Neuronal stem cell (in vitro differentiated cells): ENCODE data around the gene SLC35B3.
"Not testable (repeated sequence)": the region's sequence is repeated elsewhere in the genome, so short reads cannot be mapped to it uniquely, and the experiment has no call there.

ENCODE experiments used
- DNase-seq: peaks from one replicate; pipeline ENCODE4 v3.0.0-alpha.2; 2013; ENCODE audit warnings: low spot score
- H2AFZ ChIP-seq: one replicate; pipeline ENCODE4 v1.6.1; 2013; ENCODE audit warnings: mild to moderate bottlenecking, low read length, inconsistent platforms
- H2AK5ac ChIP-seq: 2 replicates; pipeline ENCODE4 v1.6.1; 2013; ENCODE audit warnings: low read depth, mild to moderate bottlenecking, inconsistent platforms, low read length, moderate library complexity, mixed read lengths
- H2BK120ac ChIP-seq: 2 replicates; pipeline ENCODE4 v1.6.1; 2013; ENCODE audit warnings: low read depth, mild to moderate bottlenecking, inconsistent platforms, low read length, moderate library complexity, mixed read lengths
- H2BK12ac ChIP-seq: one replicate; pipeline ENCODE4 v1.6.1; 2013; ENCODE audit warnings: low read length, inconsistent platforms
- H2BK15ac ChIP-seq: 2 replicates; pipeline ENCODE4 v1.6.1; 2013; ENCODE audit warnings: mild to moderate bottlenecking, low read length, inconsistent platforms, mixed read lengths
- H2BK5ac ChIP-seq: one replicate; pipeline ENCODE4 v1.6.1; 2013; ENCODE audit warnings: inconsistent platforms, mild to moderate bottlenecking, low read length, moderate library complexity
- H3K14ac ChIP-seq: one replicate; pipeline ENCODE4 v1.6.1; 2013; ENCODE audit warnings: low read length, inconsistent platforms
- H3K18ac ChIP-seq: 2 replicates; pipeline ENCODE4 v1.6.1; 2013; ENCODE audit warnings: low read length, inconsistent platforms
- H3K23ac ChIP-seq: 2 replicates; pipeline ENCODE4 v1.6.1; 2013; ENCODE audit warnings: low read depth, mild to moderate bottlenecking, mixed read lengths, low read length, inconsistent platforms; ENCODE audit not compliant: poor library complexity
- H3K27ac ChIP-seq: replicated peaks from 3 replicates; pipeline ENCODE4 v1.5.1; 2013; ENCODE audit warnings: low read length, inconsistent platforms
- H3K27me3 ChIP-seq, 3 experiments: 2 replicates each; pipeline ENCODE4 v1.6.1; 2013; ENCODE audit warnings: low read length in 3 of 3, mild to moderate bottlenecking in 2 of 3, inconsistent platforms in 1 of 3, low read depth in 1 of 3, mixed read lengths in 1 of 3, moderate library complexity in 1 of 3; ENCODE audit not compliant: control insufficient read depth in 3 of 3, insufficient read depth in 3 of 3
- H3K36me3 ChIP-seq, 2 donors: replicated peaks in 1 of 2; 2 replicates each; pipeline ENCODE4 v1.6.1; 2013; ENCODE audit warnings: low read length in 2 of 2; ENCODE audit not compliant: control insufficient read depth in 2 of 2, insufficient read depth in 2 of 2
- H3K4ac ChIP-seq: 2 replicates; pipeline ENCODE4 v1.6.1; 2013; ENCODE audit warnings: inconsistent platforms, mild to moderate bottlenecking, low read length, moderate library complexity
- H3K4me1 ChIP-seq, 2 donors: 1 replicate in 1 of 2; 2 replicates in 1 of 2; pipeline ENCODE4 v1.6.1; 2013; ENCODE audit warnings: low read length in 2 of 2, low read depth in 1 of 2; ENCODE audit not compliant: control insufficient read depth in 2 of 2, insufficient read depth in 1 of 2
- H3K4me2 ChIP-seq: one replicate; pipeline ENCODE4 v1.6.1; 2013; ENCODE audit warnings: mild to moderate bottlenecking, low read length, inconsistent platforms; ENCODE audit not compliant: insufficient read depth, poor library complexity, severe bottlenecking
- H3K4me3 ChIP-seq, 2 donors: 2 replicates each; pipeline ENCODE4 v1.5.1; 2013; ENCODE audit warnings: low read length in 2 of 2, mild to moderate bottlenecking in 2 of 2, inconsistent platforms in 1 of 2, moderate library complexity in 1 of 2
- H3K79me1 ChIP-seq: one replicate; pipeline ENCODE4 v1.6.1; 2013; ENCODE audit warnings: low read depth, mild to moderate bottlenecking, inconsistent platforms, low read length, moderate library complexity
- H3K9ac ChIP-seq: one replicate; pipeline ENCODE4 v1.6.1; 2013; ENCODE audit warnings: mild to moderate bottlenecking, low read depth, low read length, inconsistent platforms; ENCODE audit not compliant: poor library complexity
- H3K9me3 ChIP-seq, 2 donors: replicated peaks in 1 of 2; 2 replicates each; pipeline versions ENCODE3 to v1.6.1; 2013; ENCODE audit warnings: low read length in 2 of 2, mild to moderate bottlenecking in 2 of 2, inconsistent platforms in 1 of 2, low read depth in 1 of 2, mixed read lengths in 1 of 2, moderate library complexity in 1 of 2; ENCODE audit not compliant: control insufficient read depth in 2 of 2, insufficient read depth in 1 of 2
- H4K8ac ChIP-seq: one replicate; pipeline ENCODE4 v1.6.1; 2013; ENCODE audit warnings: low read depth, mild to moderate bottlenecking, inconsistent platforms, low read length, moderate library complexity
- H4K91ac ChIP-seq: one replicate; pipeline ENCODE4 v1.6.1; 2013; ENCODE audit warnings: low read length, low read depth, mild to moderate bottlenecking, inconsistent platforms; ENCODE audit not compliant: poor library complexity
- WGBS, 2 donors: extraction: QIAGEN DNeasy Blood & Tissue Kit; methylation state at CpG; one replicate each; pipeline ENCODE4 v1.1.7; 2013; ENCODE audit warnings: missing lambda C conversion rate in 2 of 2, mixed read lengths in 1 of 2; ENCODE audit not compliant: insufficient read length in 2 of 2, insufficient replicate concordance in 1 of 2; ENCODE audit errors: extremely low coverage in 2 of 2; 5-methylcytosine and 5-hydroxymethylcytosine counted together

The SLC35B3 gene

GRCh38 chr6:8405946-8406345, 29.4 kb downstream of the SLC35B3 start:
- H3K14ac ChIP-seq, H3K4me3 ChIP-seq, H3K27ac ChIP-seq, H3K9me3 ChIP-seq, H3K4me1 ChIP-seq, H3K9ac ChIP-seq, H2BK12ac ChIP-seq, H3K79me1 ChIP-seq, H3K4ac ChIP-seq, H4K8ac ChIP-seq, H3K4me2 ChIP-seq, H2AK5ac ChIP-seq, H3K18ac ChIP-seq, H2BK15ac ChIP-seq, H3K36me3 ChIP-seq, H2AFZ ChIP-seq, H3K23ac ChIP-seq, H2BK5ac ChIP-seq, H2BK120ac ChIP-seq, H3K27me3 ChIP-seq, H4K91ac ChIP-seq, DNase-seq: not testable (repeated sequence)
- no CpG with 5 or more reads among the region's 4 CpGs for WGBS, 2 donors

GRCh38 chr6:8402546-8402945, 32.8 kb downstream of the SLC35B3 start:
- no peaks in the 10 kb centered on the region for H3K4me1 ChIP-seq
- no peak overlapping the region for H4K8ac ChIP-seq
- no peaks in the 10 kb centered on the region for H3K27me3 ChIP-seq
- no peak overlapping the region for H3K4me3 ChIP-seq
- H3K36me3 ChIP-seq = no peaks in the 10 kb centered on the region
- no peak overlapping the region for H2AK5ac ChIP-seq
- H3K18ac ChIP-seq = no peak overlapping the region
- H3K4me2 ChIP-seq = no peak overlapping the region
- no peak overlapping the region for H4K91ac ChIP-seq
- H3K79me1 ChIP-seq = no peaks in the 10 kb centered on the region
- H3K9ac ChIP-seq = no peak overlapping the region
- no CpG with 5 or more reads among the region's 1 CpG for WGBS, 2 donors
- no peak overlapping the region for H3K14ac ChIP-seq
- H2AFZ ChIP-seq = no peak overlapping the region
- H3K4ac ChIP-seq = no peak overlapping the region
- H2BK15ac ChIP-seq = no peak overlapping the region
- no peak overlapping the region for H2BK12ac ChIP-seq
- H3K23ac ChIP-seq = no peak overlapping the region
- no peak overlapping the region for H2BK120ac ChIP-seq
- no peaks in the 10 kb centered on the region for H3K9me3 ChIP-seq
- no peak overlapping the region for H3K27ac ChIP-seq
- H2BK5ac ChIP-seq = no peak overlapping the region
- DNase-seq = no peak

GRCh38 chr6:8400663-8401062, 34.7 kb downstream of the SLC35B3 start:
- H3K4ac ChIP-seq = no peak overlapping the region
- DNase-seq = no peak
- no peak overlapping the region for H3K14ac ChIP-seq
- no peak overlapping the region for H2AFZ ChIP-seq
- H2BK15ac ChIP-seq = no peak overlapping the region
- H3K23ac ChIP-seq = no peak overlapping the region
- H3K79me1 ChIP-seq = no peaks in the 10 kb centered on the region
- no peak overlapping the region for H4K8ac ChIP-seq
- no peak overlapping the region for H3K27ac ChIP-seq
- no peak overlapping the region for H4K91ac ChIP-seq
- H2BK12ac ChIP-seq = no peak overlapping the region
- no peaks in the 10 kb centered on the region for H3K4me1 ChIP-seq
- no peak overlapping the region for H3K18ac ChIP-seq
- H3K27me3 ChIP-seq = no peaks in the 10 kb centered on the region
- no peak overlapping the region for H2BK5ac ChIP-seq
- H3K9ac ChIP-seq = no peak overlapping the region
- no peak overlapping the region for H3K4me3 ChIP-seq
- WGBS, 2 donors = no CpG with 5 or more reads among the region's 1 CpG
- H3K36me3 ChIP-seq = no peaks in the 10 kb centered on the region
- no peak overlapping the region for H3K4me2 ChIP-seq
- H3K9me3 ChIP-seq = no peaks in the 10 kb centered on the region
- H2AK5ac ChIP-seq = no peak overlapping the region
- no peak overlapping the region for H2BK120ac ChIP-seq

GRCh38 chr6:8392569-8392968, 42.8 kb downstream of the SLC35B3 start:
- H2BK5ac ChIP-seq = no peak overlapping the region
- no peak overlapping the region for H4K8ac ChIP-seq
- peak overlapping the region; percentile 35 for H2AFZ ChIP-seq
- no peak overlapping the region for H3K4me2 ChIP-seq
- H2BK120ac ChIP-seq = no peak overlapping the region
- no peak for DNase-seq
- no peak overlapping the region for H3K23ac ChIP-seq
- no peaks in the 10 kb centered on the region for H3K9me3 ChIP-seq
- no peak overlapping the region for H3K9ac ChIP-seq
- H3K79me1 ChIP-seq = no peaks in the 10 kb centered on the region
- no peak overlapping the region for H2AK5ac ChIP-seq
- H2BK12ac ChIP-seq = no peak overlapping the region
- H3K27ac ChIP-seq = no peak overlapping the region
- H3K4me1 ChIP-seq = peaks cover 0 to 3% of the 10 kb centered on the region in 2 donors
- H3K4ac ChIP-seq = no peak overlapping the region
- H3K36me3 ChIP-seq = no peaks in the 10 kb centered on the region
- H3K27me3 ChIP-seq = no peaks in the 10 kb centered on the region
- H3K14ac ChIP-seq = no peak overlapping the region
- no peak overlapping the region for H3K18ac ChIP-seq
- no peak overlapping the region for H4K91ac ChIP-seq
- no peak overlapping the region for H2BK15ac ChIP-seq
- WGBS, 2 donors = no CpG with 5 or more reads among the region's 2 CpGs
- H3K4me3 ChIP-seq = no peak overlapping the region
